ENCODE data around the gene HMGCL.

DNA sequence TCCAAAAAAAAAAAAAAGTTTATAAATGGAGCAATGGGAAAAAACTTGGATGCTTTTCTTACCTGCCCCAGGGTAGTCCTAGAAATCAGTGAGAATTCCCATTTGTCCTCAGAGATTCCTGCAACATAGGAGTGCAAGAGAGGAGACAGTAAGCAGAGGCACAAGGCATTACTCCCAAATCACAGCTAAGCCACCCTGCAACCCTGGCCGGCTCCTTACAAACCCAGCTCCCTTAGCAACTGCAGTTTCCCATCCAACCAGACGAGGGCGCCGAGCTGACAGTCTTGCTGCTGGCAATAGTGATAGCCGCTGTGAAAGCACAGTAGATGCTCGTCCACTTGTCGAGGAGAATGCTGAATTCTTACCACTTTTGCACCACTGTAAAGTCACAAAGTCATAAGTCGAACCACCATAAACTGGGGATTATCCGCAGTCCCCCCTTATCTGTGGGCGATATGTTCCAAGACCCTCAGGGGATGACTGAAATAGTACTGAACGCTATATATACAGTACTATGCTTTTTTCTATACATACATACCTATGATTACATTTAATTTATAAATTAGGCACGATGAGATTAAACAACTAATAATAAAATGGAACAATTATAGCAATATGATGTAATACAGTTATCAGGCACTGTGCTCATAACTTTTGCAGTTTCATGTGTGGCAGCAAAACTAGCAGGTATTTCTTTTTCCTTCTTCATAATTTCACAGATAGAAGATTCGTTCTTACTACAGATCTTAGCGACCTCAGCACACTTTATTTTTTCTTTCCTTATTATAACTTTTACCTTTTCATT, 53.0 kb downstream of the HMGCL start:
- TF ChIP-seq EZH2 (IDR thresholded peaks at IDR 0.05), result no peak
- TF ChIP-seq POLR2AphosphoS5 (IDR thresholded peaks at IDR 0.05; ENCODE audit: borderline replicate concordance, low read depth, low read length), result no peak

Measured in SK-N-MC (cell line).